ENCODE results near the gene CEMIP. TPM values are rescaled to one million over a fixed set of nuclear protein-coding genes. Genes with fewer than 3 reads are reported as not detected.

The CEMIP gene
- total and polyA plus RNA-seq, 2 of the 8 experiments (the other 6 are each of a cell fraction or from before 2014, with no cell fraction given) = 0.11 to 0.60 TPM

- TF ChIP-seq CEBPB (IDR thresholded peaks at IDR 0.05; ENCODE audit: low read depth, low read length) = no peak
These were observed 132.7 kb downstream of the CEMIP start (continued) for GRCh38 chr15:80911821-80912220.
